DMS 273 treated with DMSO at 0.1 percent for 48 hours (cell line): ENCODE results near the gene KXD1.
"Not testable (repeated sequence)": the region's sequence is repeated elsewhere in the genome, so short reads cannot be mapped to it uniquely, and the experiment has no call there.

ENCODE experiments used
- DNase-seq: peaks from one replicate; lab custom pipeline; 2025; lab: John Stamatoyannopoulos, UW

KXD1 gene

DNA sequence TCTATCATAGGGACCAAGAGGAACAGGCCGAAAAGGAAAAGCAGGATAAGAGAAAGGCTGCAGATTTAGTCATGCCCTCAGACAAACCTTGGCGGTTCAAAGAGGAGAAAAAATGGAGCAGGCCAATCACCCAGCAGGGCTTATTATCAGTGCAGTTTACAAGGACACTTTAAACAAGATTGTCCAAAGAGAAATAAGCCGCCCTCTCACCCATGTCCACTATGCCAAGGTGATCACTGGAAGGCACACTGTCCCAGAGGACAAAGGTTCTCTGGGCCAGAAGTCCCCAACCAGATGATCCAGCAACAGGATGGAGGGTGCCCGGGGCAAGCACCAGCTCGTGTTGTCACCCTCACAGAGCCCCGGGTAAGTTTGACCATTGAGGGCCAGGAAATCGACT is 22.6 kb downstream of the KXD1 start:
- no peak for DNase-seq

DNA sequence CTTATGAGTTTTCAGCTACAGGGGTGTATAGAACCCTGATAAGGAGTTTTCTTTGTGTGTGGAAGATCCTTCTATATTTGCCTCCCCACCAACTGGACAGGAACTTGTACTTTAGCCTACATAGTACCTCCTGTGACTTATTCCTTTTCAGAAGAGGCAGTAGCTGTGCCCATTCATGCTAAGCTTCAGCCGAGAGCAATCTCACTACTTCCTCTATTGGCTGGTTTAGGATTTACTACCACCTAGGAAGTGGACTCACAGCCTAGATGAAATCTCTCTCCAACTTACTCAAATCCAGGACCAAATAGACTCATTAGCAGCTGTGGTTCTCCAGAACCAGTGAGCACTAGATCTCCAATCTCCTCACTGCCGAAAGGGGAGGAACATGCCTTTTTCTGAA is 28.6 kb downstream of the KXD1 start:
- DNase-seq, result no peak

DNA sequence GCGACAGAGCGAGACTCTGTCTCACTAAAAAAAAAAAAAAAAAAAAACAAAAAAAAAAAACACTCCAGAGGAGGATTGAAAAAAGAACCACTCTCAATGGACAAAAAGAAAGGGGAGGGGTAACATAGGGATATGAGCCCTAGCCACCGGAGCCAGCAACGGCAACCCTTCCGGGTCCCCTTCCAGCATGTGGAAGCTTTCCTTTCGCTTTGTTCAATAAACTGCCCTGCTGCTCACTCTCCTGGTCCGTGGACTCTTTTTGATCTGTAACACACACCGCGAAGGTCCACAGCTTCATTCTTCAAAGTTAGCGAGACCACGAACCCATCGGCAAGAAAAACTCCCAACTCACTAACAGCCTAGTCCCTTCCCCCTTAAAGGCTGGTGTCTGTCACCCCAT is 29.9 kb downstream of the KXD1 start:
- no peak for DNase-seq

DNA sequence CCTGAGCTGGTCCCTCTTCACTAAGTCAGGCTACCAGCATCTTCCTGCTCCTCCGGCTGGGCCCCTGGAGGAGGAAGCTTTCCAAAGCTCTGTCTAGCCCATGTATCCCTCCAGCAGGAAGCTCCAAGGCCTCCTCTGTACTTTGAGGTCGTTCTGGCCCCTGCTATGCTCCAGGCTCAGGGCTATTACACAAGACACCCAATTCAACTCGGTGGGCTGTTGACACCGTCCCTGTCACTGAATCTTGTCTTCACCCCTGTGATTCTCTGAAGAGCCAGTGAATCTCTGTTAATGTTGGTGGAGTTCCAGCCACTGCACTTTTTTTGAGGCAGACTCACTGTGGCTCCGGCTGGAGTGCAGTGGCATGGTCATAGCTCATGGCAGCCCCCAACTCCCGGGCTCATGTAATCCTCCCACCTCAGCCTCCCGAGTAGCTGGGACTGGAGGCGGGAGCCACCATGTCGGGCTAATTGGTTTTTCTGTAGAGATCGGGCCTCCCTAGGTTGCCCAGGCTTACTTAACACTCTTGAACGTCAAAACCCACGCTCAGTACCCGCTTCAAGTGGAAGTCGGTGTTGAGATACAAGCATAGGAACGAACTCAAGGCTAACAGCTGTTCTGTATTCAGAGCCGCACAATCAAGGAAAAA is 30.4 kb downstream of the KXD1 start:
- DNase-seq, result no peak

DNA sequence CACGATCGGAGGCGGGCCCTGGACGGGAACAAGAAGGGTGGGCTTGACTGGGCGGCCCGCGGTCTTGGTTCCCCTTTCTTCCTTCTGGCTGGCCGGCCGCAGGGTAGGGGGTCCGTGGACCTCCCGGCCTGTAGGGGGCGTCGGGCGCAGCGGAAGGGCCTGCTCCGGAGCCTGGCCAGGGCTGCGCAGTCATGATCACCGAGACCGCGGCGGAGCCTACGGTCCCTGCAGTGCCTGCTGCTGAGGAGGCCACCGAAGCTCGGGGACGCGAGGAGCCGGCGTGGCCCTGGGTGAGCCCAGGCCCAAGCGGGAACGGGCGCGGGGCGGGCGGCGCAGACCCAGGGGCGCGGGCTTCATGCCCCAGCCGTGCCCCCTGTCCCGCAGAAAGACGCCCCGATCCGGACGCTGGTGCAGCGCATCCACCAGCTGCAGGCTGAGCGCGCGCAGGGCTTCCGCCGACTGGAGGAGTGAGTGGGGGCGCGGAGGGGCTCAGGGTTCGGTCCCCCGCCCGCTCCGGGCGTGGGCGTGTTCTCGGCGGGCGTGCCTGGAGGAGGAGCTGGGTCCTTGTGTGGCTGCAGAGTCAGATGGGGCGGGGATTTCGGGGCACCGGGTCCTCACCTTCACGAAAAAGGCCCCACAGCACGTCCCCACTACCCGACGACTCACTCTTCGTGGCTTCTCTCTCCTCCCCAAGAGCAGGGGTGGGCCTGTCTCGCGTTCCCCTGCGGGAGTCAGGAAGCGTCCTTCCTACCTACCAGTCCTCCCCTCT is 31.1 kb downstream of the KXD1 start, which contains the start of gene REX1BD:
TSS of gene REX1BD (plus strand) at position 188 of the 769 bp plus-strand sequence. CDS start at position 192, 4 bp downstream.
- peak; percentile 48 for DNase-seq

DNA sequence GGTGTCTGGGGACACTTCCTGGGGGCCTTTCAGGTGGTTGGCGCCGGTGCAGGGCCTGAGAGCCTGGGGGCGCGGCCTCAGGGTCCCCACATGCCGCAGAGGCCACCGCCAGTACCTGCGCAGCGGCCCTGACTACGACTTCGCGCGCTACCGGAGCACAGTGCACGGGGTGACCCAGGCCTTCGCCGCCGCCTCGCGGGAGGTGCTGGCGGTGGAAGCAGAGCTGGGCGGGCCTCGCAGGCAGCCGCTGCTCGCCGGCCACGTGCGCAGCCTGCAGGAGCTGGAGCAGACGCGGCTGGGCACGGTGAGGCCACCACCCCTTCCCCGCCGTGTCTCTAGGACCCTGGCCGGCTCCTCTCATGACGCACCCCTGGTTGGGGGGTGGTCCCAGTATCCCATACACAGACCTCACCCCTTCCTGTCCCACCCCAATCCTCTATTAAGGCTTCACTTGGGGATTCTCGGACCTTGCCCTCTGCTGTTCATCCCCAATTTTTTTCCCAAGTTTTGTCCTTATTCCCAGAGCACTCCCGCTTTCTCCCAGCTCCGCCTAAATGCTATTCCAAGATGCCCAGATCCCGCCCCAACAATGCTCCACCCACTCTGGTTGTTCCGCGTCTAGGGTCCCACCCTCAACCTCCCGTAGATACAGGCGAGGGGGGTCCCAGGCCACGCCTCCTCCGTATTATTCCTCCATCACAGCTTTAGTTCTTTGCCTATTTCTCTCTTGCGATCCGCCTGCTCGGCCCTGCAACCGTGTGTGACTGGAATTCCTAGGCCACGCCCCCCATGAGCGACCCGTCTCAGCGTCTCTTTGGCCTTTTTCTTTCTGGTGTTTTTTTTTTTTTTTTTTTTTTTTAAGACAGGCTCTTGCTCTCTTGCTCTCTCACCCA is 32.0 kb downstream of the KXD1 start:
- DNase-seq, result peak; percentile 43

DNA sequence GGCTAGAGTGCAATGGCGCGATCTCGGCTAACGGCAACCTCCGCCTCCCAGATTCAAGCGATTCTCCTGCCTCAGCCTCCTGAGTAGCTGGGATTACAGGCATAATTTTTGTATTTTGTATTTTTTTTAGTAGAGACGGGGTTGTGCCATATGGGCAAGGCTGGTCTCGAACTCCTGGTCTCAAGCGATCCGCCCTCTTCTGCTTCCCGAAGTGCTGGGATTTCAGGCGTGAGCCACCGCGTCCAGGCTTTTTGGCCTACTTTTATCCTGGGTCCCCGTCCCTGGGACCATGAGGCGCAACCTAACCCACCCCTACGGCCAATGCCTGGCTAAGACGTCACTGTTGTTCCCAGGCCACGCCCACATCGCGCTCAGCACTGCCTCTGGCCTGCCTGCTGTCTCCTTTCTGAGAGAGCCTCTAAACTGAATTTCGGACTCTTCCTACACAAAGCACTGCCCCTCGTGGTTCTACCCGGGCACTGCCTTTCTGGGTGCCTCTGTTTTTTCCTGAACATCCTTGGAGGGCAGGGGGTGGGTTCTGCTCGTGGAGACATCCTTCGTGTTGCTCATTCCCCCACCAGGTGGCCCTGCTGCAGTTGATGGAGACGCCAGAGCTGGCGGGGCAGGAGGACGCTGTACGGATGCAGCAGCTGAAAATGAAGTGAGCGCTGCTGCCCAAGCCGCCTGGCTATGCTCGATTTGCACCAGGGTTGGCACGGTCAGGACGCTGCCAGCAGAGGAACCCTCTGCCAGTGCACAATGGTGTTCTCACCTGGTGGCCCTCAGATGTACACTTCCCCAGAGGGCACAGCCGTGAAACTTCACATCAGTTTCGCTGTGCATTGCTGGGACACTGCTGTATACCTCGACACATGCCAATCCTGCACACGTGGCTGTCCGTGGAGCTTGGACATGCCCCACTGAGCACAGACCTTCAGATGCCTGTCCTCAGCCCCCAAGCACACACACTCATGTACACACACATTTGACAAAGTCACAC is 32.9 kb downstream of the KXD1 start:
- DNase-seq, result no peak

DNA sequence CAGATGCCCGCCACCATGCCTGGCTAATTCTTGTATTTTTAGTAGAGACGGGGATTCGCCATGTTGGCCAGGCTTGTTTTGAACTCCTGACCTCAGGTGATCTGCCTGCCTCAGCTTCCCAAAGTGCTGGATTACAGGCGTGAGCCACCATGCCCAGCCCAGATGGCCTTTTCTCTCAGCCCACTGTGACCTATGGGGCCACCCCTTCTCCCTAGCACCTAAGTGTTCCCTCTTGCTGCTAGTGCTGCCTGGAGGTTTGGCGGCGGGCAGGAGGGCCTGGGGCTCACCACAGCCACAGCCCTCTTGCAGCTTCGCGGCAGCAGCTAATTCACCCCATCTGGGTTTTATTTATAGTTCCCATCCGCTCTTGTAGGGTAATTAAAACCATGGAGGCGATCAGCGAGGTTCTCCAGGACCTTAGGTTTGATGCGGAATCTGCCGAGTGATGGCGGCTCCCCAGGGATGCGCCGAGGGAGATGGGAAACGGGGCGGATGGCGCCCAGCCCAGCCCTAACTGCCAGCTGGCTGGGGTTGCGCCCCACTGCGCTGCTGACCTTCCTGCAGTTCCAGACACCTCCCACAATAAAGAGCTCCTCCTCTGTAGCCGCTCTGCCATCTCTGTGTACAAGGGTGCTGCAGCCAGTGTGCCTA is 34.2 kb downstream of the KXD1 start:
- no peak for DNase-seq

DNA sequence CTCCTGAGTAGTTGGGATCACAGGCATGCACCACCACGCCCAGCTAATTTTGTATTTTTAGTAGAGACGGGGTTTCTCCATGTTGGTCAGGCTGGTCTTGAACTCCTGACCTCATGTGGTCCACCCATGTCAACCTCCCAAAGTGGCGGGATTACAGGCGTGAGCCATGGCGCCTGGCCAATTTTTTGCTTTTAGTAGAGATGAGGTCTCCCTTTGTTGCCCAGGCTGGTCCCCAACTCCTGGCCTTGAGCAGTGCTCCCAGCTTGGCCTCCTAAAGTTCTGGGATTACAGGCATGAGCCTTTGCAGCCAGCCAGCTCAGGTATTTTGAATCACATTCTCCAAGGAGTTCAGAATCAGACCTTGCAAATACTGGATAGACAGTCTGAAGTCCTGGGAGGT is 35.1 kb downstream of the KXD1 start:
- DNase-seq, result not testable (repeated sequence)

DNA sequence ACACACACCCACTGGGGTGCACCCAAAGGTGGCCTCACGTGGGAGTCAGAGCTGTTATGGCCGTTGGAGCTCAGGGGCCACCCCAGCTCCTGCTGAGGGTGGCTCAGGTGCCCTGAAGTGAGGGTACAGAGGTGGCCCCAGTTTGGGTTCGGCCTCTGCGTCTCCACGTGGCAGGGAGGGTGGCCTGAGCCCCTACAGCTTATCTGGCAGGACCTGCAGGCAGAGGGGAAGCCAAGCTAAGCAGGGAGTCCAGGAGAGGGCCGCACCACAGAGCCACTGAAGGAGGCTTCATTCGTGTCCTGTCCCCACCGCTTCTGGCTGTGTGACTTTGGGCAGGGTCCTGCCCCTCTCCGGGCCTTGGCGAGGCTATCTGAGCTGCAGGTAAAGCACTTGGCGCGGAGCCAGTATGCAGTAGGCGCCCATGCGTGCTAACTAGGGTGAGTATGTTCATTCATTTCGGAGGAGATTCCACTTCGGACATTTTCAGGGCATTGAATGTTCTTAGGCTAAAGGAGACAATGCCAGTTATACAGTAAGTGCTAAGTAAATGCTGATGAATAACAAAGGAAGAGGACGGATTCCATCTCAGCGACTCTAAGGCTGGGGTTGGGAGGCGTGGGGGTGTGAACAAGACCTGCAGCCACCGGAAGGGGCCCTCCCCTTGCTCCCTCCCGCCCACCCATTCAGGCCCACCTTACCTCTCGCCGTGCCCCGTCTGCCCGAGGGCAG is 35.9 kb downstream of the KXD1 start:
- no peak for DNase-seq

DNA sequence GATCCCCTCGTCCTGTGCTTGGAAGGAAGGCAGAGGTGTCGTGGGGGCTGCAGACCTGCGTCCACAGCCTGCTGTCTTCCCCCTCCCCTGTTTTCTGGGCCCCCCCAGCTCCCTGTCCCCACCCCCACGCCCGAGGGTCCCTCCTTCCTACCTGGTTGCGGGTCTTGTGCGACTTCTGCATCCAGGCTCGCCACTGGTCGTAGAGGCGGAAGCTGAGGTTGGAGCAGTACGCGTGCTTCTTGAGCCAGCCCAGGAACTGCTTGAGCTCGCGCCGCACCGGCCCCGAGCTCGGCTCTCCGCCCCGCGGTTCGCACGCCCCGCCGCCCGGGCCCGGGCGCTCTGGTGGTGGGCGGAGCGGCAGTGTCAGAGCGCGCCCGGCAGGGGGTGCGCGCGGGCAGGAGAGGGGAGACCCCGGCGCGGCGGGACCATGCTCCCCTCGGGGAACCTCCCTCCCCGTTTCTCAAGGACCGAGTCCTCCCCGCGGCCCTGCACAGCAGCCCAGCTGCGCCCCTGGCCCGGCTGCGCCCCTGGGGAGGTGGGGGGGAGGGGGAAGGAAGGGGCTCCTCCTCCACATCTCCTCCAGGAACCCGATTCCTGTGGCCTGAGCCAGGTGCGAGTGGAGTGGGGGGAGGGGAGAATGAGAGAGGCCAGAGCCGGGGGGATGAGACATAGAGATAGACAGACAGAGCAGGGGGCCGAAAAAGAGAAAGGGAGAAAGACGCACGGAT is 36.6 kb downstream of the KXD1 start:
- no peak for DNase-seq

DNA sequence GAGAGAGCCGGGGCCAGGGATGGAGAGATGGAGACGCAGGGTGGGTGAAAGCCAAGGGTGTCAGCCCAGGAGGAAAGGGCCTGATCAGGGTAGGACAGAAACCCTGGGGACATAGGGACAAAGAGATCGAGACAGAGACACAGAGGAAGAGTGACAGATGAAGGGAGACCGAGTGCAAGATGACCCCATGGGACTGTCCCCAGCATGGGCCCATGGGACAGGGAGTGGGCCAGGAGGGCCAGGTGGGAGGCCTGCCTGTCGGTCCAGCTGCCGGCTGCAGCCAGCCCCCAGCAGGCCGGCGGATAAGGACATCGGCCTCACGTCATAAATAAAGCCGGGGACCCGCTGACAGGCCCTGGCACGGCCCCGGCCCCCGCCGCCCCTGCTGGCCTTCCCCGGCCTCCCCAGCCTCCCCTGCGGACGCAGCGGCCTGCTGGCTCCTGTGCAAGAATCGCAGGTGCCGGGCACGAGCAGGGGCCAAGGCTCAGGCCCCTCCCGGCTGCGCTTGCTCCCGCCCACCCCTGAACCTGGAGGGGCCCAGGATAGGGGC is 37.2 kb downstream of the KXD1 start:
- no peak for DNase-seq

DNA sequence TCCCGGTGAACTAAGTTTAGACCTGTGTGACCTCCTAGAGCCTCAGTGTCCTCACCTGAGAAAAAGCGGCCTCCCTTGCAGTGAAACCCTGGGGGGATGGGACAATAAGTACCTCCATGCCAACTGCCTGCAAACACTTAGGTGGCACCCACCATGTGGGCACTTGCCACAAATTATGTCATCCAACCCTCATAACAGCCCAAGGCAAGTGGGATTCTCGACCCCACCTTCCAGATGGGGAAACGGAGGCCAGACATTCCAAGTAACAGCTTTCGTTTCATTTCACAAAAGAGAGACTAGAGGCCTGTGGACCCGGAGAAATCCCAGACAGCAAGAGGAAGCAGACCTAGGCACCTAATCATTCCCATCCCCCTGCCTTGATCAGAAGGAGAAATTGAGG is 37.8 kb downstream of the KXD1 start:
- DNase-seq, result no peak

DNA sequence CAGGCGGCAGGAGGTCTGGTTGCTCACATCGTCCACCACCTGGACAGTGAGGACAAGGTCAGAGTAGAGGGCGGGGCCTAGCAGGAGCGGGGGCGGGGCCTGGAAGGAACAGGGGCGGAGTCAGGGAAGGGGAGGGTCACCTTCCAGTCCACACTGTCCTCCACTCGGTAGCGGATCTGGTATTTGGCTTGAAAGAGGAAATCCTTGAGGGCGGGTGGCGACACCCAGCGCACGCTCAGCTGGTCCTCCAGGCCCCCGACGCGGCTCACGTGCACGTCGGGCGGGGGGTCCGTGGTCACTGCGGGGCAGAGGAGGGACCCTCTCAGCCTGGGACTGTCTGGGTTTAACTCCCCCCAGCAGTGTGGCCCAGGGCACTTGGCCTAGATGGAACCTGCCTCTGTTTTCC is 39.1 kb downstream of the KXD1 start:
- no peak for DNase-seq

DNA sequence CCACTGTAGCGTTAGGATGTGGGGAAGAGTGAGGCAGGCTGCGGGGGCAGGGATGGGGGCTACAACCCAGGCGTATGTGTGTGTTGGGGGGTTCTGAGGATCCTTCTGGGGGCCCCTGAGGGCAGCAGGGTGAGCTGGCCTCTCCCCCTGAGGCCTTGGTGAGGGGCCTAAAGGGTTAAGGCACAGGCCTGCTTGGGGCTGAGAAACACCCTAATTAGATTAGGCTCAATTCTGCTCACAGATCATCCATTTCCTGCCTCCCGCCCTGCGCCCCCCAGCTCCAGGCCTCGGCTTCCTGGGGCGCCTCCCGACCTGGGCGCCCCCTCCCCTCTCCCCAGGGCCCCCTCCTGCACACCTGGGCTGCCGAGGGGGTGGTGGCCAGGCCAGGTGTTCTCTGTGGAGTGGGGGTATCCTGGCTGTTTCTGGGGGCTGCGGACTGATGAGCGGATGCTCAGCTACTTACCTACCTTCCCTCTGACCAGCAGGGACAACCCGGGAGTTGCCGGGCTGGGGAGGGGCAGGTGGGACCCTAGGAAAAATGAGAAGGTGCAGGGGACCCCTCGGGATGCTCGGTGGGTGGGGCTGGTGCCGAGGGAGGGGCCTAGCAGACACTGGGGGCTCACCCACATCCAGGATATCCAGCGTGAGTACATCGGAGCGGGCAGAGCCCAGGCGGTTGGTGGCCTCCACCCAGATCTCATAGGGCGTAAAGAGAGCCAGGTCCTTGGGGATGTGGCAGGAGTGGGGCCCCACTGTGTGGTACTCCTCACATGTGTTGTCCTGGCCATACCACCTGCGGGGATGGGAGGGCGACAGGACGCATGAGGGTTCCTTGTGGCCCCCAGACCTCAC is 40.4 kb downstream of the KXD1 start:
- DNase-seq, result no peak

DNA sequence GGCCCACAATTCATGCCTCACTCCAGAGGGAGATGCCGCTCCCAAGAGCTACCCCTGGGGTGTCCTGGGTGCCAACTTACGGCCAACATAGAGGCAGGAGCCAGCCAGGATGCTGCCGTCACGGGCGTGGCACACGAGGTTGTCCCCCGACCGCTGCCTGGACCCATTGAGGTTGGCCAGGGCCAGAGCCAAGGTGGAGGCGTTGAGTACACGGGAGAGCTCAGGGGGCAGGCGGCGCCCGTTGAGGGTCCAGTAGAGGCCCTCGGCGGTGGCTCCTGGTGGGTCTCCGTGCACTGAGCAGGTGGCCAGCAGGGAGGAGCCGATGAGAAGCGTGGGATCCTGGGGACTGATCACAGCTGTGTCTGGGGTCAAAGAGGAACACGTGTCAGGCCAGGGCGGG is 41.8 kb downstream of the KXD1 start:
- DNase-seq, result no peak

DNA sequence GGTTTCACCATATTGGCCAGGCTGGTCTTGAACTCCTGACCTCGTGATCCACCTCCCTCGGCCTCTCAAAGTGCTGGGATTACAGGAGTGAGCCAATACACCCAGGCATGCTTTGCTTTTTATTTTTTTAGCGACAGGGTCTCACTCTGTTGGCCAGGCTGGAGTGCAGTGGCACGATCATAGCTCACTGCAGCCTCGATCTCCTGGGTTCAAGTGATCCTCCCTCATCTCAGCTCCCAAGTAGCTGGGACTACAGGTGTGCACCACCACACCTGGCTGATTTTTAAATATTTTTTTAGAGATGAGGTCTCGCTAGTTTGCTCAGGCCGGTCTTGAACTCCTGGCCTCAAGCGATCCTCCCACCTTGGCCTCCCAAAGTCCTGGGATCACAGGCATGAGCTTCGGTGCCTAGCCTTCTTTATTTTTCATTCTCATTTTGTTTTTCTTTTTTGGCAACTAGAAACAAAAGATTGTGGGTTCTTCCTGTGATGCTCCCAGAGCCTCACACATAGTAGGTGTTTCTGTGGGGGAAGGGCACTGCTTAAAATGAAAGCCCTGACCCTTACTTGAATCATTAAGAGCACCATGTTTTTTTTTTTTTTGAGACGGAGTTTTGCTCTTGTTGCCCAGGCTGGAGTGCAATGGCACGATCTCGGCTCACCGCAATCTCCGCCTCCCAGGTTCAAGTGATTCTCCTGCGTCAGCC is 43.2 kb downstream of the KXD1 start:
- not testable (repeated sequence) for DNase-seq

DNA sequence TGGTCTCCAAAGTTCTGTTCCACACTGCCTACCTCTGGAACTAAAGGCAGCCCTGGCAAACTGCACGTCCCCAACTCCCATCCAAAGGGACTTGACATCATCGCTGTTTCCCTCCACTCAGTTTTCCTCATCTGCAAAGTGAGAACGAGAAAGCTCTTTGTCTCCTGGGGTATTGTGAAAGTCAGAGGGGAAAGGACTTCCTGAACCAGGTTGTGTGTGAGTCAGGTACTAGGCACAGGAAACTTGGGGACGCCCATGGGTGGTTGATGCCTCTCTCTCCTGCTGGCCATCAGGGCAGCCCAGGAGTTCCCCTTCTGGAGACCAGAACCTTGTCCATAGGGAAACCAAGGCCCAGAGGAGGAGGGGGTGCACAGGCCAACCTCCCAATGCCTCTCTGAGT is 44.2 kb downstream of the KXD1 start:
- DNase-seq, result no peak
